Fibroblast of peridontal ligament (primary cell): Measurements from ENCODE around the gene PEX11B.
A peak's percentile ranks its signal among the peaks of the same experiment; 100 is the strongest.
"Not testable (repeated sequence)": the region's sequence is repeated elsewhere in the genome, so short reads cannot be mapped to it uniquely, and the experiment has no call there.

Experiments
- DNase-seq: peaks from one replicate; pipeline ENCODE4 v3.0.0-alpha.2; 2010; ENCODE audit errors: extremely low read depth

PEX11B gene

GRCh38 chr1:145952903-145953302, 34.4 kb upstream of the PEX11B start:
- no peak for DNase-seq

- DNase-seq = no peak
Observed at GRCh38 chr1:145951526-145951925, 33.0 kb upstream of the PEX11B start.

GRCh38 chr1:145949219-145949618, 30.7 kb upstream of the PEX11B start:
- DNase-seq = no peak

- no peak for DNase-seq
Observed at GRCh38 chr1:145947551-145947950, 29.0 kb upstream of the PEX11B start.

GRCh38 chr1:145946477-145946986, 28.0 kb upstream of the PEX11B start:
- no peak for DNase-seq

- DNase-seq = no peak
Observed at GRCh38 chr1:145944532-145944931, 26.0 kb upstream of the PEX11B start.

- peak; percentile 79 for DNase-seq
Observed at GRCh38 chr1:145942871-145943270, 24.4 kb upstream of the PEX11B start.

- no peak for DNase-seq
Observed at GRCh38 chr1:145942405-145942804, 23.9 kb upstream of the PEX11B start.

GRCh38 chr1:145937436-145937835, 18.9 kb upstream of the PEX11B start:
- DNase-seq = no peak

- no peak for DNase-seq
Observed at GRCh38 chr1:145936247-145936646, 17.7 kb upstream of the PEX11B start.

- no peak for DNase-seq
Observed at GRCh38 chr1:145935708-145936107, 17.2 kb upstream of the PEX11B start.

- DNase-seq = not testable (repeated sequence)
Observed at GRCh38 chr1:145932522-145933009, 14.0 kb upstream of the PEX11B start.

- no peak for DNase-seq
Observed at GRCh38 chr1:145927916-145928643, 9.6 kb upstream of the PEX11B start.

- peak; percentile 99 for DNase-seq
Observed at GRCh38 chr1:145927063-145927886, 8.8 kb upstream of the PEX11B start, which contains the start of gene RBM8A. RBM8A (minus strand) TSS chr1:145927484; CDS start chr1:145927426, 58 bp downstream.

GRCh38 chr1:145926686-145927062, 8.2 kb upstream of the PEX11B start:
- DNase-seq = no peak

- peak; percentile 68 for DNase-seq
Observed at GRCh38 chr1:145922266-145922665, 3.7 kb upstream of the PEX11B start.

GRCh38 chr1:145920297-145920696, 1.8 kb upstream of the PEX11B start:
- not testable (repeated sequence) for DNase-seq

- peak; percentile 43 for DNase-seq
Observed at GRCh38 chr1:145918992-145919939, 749 bp upstream of the PEX11B start.

- no peak for DNase-seq
Observed at GRCh38 chr1:145917595-145917994, 922 bp downstream of the PEX11B start.

- no peak for DNase-seq
Observed at GRCh38 chr1:145916745-145917144, 1.8 kb downstream of the PEX11B start.

- no peak for DNase-seq
Observed at GRCh38 chr1:145912128-145912641, 6.3 kb downstream of the PEX11B start.
